Fibroblast of upper back skin (primary cell): ENCODE data around the gene ANKRD55.

Source experiments
- DNase-seq: peaks from one replicate; pipeline ENCODE4 v3.0.0-alpha.2; 2013

Gene ANKRD55

GRCh38 chr5:56072863-56073766 is 160.0 kb downstream of the ANKRD55 start:
- DNase-seq, result no peak

GRCh38 chr5:56071470-56071869 is 161.7 kb downstream of the ANKRD55 start:
- no peak for DNase-seq

DNA sequence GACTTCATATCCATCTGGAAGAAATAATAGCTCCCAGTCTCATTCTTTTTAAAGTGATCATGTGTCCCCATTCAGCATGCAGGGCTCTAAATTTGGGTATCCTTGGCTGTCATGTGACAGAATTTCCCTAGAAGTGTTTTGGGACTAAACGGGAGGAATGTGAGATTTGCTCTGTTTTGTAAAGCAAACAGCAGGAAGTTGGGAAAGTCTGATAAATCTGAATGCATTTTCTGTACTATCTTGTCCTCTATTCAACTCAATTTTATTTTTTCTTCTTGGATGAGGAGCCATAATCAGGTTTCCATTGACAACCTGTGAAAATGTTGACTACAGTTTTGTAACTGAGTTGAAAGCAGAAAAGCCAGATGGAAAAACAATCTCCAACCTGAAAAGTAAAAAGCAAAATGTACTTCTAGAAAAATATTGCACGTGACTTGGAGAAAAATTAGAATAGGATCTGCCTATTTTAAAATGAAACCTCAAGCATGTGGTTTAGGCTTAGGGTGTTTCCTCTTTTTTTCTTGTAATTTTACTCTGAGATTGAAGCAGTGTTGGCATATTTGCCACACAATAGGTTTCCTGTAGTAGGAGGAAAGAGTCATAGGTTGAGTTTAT is 162.2 kb downstream of the ANKRD55 start:
- DNase-seq, result no peak

DNA sequence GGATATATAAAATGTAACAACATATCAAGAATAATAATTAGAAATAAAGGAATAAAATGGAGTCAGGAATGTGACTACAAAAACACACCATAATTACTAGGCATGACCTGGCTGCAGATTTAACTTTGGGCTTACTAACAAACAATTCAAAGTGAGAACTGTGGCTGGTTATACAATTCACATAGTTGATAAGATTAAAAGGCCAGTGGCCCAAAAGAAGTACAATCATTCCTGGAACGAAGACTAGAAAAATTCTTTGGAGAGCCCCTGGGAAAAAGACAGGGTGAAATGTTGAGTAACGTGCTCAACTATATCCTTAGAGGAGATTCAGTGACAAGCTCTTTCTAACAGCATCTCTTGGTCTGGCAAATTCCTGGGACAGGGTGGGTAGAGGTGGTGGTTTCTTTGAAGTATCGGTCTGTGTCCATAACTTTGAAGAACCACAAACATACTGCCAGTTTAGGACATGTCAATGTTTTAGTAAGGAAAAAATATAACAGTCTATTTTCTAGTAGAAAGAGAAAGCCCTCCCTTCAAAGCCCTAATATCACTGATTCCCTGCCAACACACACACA is 163.4 kb downstream of the ANKRD55 start:
- no peak for DNase-seq

DNA sequence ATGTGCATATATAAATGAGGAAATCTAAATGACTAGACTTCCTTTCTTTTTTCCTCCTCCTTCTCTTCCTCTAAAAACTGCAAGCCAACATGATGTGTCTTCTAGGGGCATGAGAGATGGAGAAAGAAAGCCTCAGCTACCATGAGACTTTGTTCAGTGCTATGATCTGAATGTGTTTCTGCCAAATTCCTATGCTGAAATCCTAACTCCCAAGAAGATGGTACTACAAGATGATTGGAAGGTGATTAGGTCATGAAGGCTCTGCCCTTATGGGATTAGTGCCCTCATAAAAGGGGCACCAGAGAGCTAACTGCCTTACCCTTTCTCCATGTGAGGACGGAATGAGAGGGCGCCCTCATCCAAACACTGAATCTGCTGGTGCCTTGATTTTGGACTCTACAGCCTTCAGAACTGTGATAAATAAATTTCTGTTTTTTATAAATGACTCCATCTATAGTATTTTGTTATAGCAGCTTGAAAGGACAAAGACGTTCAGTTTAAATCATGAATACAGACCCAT is 166.1 kb downstream of the ANKRD55 start:
- no peak for DNase-seq

GRCh38 chr5:56064984-56065383 is 168.1 kb downstream of the ANKRD55 start:
- DNase-seq, result no peak

GRCh38 chr5:56060276-56061110 is 172.6 kb downstream of the ANKRD55 start:
- DNase-seq, result peak; percentile 48

GRCh38 chr5:56059854-56060253 is 173.3 kb downstream of the ANKRD55 start:
- no peak for DNase-seq

DNA sequence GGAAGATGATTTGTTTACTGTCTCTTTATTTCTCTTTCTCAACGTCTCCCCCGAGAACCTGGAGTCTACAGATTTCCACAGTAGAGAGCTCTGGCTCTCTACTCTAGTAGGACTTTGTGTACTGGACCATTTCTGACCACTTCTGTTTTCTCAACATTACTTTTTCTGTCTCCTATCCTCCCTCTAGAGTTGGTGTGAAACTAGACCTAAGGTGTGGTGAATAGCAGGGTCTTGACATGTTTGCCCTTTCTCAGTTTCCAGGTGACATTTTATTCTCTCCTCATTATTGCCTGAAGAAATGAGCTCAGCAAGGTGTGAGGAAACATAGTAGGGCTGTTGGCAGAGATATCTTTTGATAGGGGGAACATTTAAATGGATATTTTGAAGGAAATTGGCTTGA is 176.3 kb downstream of the ANKRD55 start:
- DNase-seq, result no peak

DNA sequence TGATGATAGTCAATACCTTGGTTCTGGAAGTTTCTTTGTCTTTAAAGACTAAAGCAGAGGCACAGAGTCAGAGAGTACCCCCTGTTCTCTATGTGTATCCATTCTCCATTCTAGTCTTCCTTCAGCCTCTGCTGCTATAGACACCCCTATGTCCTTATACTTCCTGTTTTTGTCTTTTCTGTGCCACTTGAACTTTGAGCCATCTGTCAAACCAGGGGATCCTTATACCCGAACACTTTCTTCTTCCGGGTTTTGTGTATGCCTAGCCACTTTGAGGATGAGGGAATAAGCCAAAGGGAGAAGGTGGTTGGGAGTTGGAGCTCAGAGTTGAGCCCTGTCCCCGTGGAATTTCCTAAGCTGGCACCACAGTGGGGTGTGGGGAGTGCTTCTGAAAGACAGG is 177.3 kb downstream of the ANKRD55 start:
- no peak for DNase-seq

GRCh38 chr5:56055287-56055686 is 177.8 kb downstream of the ANKRD55 start:
- DNase-seq, result peak; percentile 51

DNA sequence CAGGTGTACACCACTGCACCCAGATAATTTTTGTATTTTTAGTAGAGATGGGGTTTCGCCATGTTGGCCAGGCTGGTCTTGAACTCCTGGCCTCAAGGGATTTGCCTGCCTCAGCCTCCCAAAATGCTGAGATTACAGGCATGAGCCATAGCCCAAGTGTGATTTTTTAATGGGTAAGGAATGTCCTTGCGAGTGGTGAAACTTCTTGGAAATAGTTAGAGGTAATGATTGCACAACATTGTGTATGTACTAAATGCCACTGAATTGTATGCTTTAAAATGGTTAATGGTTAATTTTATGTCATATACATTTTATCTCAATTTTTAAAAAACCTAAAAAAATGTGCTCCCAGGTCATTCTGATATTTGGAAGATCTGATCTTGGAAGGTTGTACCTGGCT is 178.5 kb downstream of the ANKRD55 start:
- DNase-seq, result peak; percentile 51

- no peak for DNase-seq
These were observed 179.8 kb downstream of the ANKRD55 start for GRCh38 chr5:56053363-56053762.

DNA sequence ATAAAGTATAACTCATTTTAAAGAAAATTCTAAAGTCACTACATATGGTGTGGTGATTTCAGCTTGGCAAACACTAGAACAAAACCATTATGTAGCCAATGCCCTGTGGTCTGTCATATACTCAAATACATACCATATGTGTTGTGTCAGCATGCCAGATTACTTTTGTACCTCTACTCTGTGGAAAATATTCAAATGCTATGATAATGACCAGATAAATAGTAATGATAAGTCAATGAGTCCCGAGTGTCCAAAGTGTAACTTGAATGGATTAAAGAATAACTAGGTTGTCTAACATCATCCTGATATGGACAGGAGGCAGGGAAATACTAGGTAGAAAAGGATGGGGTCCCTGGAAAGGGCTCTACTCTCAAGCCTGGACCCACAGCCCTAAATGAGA is 180.4 kb downstream of the ANKRD55 start:
- peak; percentile 42 for DNase-seq

- no peak for DNase-seq
These were observed 182.4 kb downstream of the ANKRD55 start for GRCh38 chr5:56050551-56051255.
